Measurements from ENCODE around the gene TPD52L1.

Gene TPD52L1

DNA sequence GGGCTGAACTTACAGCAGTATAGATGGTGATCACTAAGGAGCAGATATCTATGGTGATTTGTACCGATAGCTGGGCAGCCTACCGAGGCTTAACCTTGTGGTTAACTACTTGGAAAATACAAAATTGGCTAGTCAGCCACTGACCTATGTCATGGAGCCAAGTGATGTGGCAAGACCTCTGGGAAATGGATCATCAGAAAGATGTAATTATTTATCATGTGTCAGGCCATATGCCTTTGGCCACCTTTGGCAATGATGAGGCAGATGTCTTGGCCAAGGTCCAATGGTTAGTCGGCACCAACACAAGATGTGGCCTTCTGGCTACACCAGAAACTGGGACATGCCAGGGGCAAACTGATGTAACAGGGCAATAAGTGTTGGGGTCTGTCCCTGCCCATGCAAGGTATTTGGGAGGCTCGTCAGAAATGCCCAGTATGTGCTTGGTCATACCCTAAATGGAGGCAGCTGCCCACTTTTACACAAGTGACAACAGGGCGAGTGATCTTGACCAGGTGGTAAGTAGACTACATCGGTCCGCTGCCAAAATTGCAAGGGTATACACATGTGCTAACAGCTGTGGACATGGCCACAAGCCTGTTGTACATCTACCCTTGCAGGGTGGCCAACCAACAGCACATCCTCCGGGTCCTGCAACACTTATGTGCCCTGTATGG, 118.0 kb downstream of the TPD52L1 start:
- Mint-ChIP-seq H3K27ac (no peak overlapping the region), H3K4me1 (no peaks in the 10 kb centered on the region), H3K4me3 (no peak overlapping the region), H3K9me3 (no peaks in the 10 kb centered on the region), H3K27me3 (ENCODE audit: low read depth, poor library complexity) (peaks cover 7% of the 10 kb centered on the region), H3K36me3 (ENCODE audit: low read depth) (peaks cover 51% of the 10 kb centered on the region)
- DNase-seq = no peak
- TF ChIP-seq, protein P1, sequence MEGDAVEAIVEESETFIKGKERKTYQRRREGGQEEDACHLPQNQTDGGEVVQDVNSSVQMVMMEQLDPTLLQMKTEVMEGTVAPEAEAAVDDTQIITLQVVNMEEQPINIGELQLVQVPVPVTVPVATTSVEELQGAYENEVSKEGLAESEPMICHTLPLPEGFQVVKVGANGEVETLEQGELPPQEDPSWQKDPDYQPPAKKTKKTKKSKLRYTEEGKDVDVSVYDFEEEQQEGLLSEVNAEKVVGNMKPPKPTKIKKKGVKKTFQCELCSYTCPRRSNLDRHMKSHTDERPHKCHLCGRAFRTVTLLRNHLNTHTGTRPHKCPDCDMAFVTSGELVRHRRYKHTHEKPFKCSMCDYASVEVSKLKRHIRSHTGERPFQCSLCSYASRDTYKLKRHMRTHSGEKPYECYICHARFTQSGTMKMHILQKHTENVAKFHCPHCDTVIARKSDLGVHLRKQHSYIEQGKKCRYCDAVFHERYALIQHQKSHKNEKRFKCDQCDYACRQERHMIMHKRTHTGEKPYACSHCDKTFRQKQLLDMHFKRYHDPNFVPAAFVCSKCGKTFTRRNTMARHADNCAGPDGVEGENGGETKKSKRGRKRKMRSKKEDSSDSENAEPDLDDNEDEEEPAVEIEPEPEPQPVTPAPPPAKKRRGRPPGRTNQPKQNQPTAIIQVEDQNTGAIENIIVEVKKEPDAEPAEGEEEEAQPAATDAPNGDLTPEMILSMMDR (IDR thresholded peaks at IDR 0.05) = no peak

DNA sequence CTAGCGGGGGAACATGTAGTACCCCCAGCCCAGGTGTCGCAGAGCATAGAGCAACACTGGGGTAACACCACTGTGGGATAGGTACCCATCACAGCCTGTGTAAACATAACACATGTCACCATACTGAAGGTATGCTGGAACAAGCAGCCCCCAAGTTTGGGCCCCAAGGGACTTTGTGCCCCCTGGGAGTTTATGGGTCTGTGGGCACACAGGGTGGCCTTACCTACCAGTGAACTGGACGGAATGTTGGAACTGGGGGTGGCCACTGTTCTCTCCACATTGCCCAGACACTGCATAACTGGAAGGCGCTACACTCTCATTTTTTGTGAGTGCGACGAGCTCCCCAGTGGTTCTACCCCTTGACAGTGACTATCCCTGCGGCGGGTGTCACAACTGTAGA, 119.7 kb downstream of the TPD52L1 start:
- no peak for DNase-seq
- TF ChIP-seq, protein P1 (IDR thresholded peaks at IDR 0.05) = no peak
- H3K36me3 Mint-ChIP-seq (ENCODE audit: low read depth) = peaks cover 54% of the 10 kb centered on the region

DNA sequence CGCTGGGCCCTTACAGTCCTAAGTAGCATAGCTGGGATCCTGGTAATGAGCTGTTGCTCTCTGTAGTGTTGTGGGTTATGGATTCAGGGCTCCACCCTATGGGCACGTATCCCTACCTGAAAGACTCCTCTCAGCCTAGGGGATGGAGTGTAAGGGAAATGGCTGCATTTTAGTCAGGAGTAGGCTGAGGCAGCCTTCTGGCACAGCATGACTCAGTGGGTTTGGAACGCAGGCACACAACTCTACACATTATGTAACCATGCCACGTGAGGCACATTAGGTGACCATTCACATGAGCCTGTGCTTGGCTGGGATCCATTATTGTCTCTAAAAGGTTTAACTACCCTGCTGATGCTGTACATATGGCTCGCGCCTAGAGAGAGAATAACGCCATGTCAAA, 120.4 kb downstream of the TPD52L1 start:
- no peak for DNase-seq
- Mint-ChIP-seq H3K27ac (no peak overlapping the region), H3K4me1 (no peaks in the 10 kb centered on the region), H3K9me3 (no peaks in the 10 kb centered on the region), H3K27me3 (ENCODE audit: low read depth, poor library complexity) (peaks cover 3% of the 10 kb centered on the region), H3K36me3 (ENCODE audit: low read depth) (peaks cover 61% of the 10 kb centered on the region), H3K4me3 (no peak overlapping the region)
- TF ChIP-seq, protein P1 (IDR thresholded peaks at IDR 0.05) = no peak

More for the DNA sequence above, 119.7 kb downstream of the TPD52L1 start:
- Mint-ChIP-seq H3K4me1 (no peaks in the 10 kb centered on the region), H3K27me3 (ENCODE audit: low read depth, poor library complexity) (peaks cover 7% of the 10 kb centered on the region), H3K27ac (no peak overlapping the region), H3K9me3 (no peaks in the 10 kb centered on the region), H3K4me3 (no peak overlapping the region)

DNA sequence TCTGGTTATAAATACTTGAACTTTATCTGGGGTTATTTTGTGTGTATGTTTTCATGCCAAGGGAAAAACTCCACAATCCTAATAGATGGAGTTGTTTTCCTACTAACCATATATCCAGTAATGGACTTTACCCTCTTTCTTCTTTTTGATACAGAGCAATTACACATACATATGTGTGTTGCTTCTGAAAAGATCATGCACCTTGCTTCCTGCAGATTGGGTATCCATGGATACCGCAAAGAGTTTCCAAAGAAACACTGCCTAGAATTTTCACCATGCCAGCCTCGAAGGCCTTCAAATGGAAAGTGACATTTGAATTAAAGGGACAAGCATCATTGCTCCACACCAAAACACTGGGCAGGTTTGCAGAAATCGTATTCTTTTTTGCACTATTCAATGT, 121.4 kb downstream of the TPD52L1 start:
- no peaks in the 10 kb centered on the region for H3K4me1 Mint-ChIP-seq
- TF ChIP-seq, protein P1 (IDR thresholded peaks at IDR 0.05) = no peak
- DNase-seq = no peak
- peaks cover 71% of the 10 kb centered on the region for H3K36me3 Mint-ChIP-seq (ENCODE audit: low read depth)
- H3K4me3 Mint-ChIP-seq = no peak overlapping the region
- H3K9me3 Mint-ChIP-seq = peaks cover 7% of the 10 kb centered on the region
- H3K27ac Mint-ChIP-seq = no peak overlapping the region
- peaks cover 3% of the 10 kb centered on the region for H3K27me3 Mint-ChIP-seq (ENCODE audit: low read depth, poor library complexity)

DNA sequence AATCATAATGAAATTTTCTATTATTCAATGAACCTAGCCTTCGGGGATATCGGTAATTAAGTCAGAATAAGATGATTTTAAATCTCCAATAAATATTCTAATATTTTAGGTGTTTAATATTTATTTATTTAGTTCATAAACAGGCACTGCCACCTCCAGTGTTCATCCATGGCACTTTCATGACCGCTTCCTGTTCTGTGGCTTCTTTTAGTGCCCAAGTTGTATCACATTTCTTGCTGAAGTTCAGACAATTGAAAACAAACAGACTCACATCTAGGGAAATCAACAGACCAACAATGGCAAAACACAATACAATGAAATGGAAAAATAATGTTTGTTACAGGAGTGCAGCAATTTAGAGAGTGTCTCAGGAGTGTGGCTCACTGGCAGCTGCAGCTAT, 122.2 kb downstream of the TPD52L1 start:
- Mint-ChIP-seq H3K36me3 (ENCODE audit: low read depth) (peaks cover 78% of the 10 kb centered on the region), H3K27ac (peak overlapping the region; percentile 67), H3K27me3 (ENCODE audit: low read depth, poor library complexity) (no peaks in the 10 kb centered on the region)

More for the DNA sequence above, 122.2 kb downstream of the TPD52L1 start:
- TF ChIP-seq, protein P1 (IDR thresholded peaks at IDR 0.05) = no peak
- no peak for DNase-seq
- Mint-ChIP-seq H3K4me3 (no peak overlapping the region), H3K9me3 (peaks cover 16% of the 10 kb centered on the region), H3K4me1 (no peaks in the 10 kb centered on the region)

All from nephron progenitor cell (in vitro differentiated cells).